Embryonic facial prominence (tissue), 1 donor: ENCODE results near the gene ABHD16B.

Source experiments
- DNase-seq: peaks from one replicate; pipeline ENCODE4 v3.0.0-alpha.2; 2016; ENCODE audit errors: extremely low spot score

The ABHD16B gene

DNA sequence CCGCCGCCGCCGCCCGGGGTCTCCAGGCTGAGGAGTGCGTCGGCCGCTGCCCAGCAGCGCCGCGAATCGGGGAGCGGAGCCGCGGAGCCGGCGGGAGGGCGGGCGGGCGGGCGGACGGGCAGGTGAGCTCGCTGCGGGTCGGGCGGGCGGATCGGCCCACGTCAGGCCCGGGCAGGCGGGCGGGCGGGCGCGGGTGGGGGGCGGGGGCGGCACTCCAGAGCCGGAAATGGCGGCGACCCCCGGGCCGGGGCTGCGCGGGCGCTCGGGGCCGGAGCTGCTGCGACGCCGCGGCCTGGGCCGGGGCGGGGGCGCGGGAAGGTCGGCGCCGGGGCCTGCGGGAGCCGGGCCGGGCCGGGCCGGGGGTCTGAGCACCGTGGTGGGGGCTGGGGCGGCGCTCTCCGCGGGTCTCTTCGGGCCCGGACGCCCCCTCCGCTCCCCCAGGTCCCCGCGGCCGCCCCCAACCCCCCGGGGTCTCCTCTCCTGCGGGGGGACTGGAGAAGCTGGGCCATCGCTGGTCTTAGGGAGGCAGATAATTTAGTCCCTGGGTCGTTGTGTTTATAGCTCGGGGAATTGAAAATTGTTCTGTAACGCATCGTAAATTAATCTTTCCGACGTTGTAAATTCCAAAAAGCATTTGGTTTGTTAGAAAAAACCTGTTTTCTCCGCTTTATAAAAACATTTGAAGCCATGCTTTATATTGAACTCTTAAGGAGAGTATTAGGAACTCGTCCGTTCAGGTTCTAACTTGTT lies 34.1 kb downstream of the ABHD16B start:
- no peak for DNase-seq

DNA sequence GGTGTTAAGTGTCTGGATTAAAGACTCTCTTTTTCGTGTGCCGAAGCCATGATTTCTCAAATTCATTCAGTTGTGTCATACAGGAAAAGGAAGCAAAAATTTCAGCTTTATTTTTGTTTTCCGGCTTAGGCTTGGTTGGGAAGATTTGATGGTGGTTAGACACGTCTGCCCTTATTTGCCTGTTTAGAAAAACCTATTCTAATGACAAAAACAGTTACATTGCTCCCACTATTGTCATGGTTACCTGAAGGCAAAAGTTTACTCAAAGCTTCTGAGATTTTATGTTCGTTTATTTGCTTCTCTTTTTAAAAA lies 34.6 kb downstream of the ABHD16B start:
- peak; percentile 14 for DNase-seq

DNA sequence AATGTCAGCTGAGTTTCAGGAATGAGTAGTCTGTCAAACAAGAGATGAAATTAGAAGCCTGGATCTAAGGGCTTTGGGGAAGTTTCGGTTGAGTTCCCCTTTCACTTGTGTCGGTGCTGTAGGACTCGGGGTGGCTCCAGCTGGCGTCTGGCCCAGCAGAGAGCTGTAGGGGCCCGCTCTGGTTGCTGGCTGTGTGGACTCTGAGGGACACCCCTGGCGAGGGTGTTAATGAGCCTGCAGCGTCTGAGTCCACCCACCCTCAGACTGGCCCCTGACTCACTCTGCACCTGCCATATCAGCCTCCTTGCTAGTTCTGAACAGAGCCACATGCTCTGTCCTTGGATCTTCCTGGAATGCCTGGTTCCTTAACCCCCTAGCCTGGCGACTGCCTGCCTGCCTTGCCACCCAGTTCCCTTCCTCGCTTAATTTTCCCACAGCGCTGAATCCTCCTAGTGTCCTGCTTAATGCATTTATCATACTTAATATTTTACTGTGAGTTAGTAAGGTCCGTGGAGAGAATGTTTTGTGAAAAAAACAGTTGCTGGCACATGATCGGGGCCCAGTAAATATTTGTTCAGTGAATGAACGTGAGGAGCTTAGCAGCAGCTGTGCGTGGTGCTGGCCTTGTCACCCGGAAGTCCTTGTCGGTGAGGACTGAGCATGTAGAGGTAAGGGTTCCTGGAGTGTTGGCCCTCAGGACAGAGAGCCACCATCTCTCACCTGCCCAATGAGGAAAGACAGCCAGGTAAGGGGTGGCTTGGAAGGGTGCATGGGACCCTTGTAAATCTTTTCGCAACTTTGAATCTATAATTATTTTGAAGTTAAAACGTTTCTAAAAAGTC lies 35.2 kb downstream of the ABHD16B start:
- DNase-seq = no peak

DNA sequence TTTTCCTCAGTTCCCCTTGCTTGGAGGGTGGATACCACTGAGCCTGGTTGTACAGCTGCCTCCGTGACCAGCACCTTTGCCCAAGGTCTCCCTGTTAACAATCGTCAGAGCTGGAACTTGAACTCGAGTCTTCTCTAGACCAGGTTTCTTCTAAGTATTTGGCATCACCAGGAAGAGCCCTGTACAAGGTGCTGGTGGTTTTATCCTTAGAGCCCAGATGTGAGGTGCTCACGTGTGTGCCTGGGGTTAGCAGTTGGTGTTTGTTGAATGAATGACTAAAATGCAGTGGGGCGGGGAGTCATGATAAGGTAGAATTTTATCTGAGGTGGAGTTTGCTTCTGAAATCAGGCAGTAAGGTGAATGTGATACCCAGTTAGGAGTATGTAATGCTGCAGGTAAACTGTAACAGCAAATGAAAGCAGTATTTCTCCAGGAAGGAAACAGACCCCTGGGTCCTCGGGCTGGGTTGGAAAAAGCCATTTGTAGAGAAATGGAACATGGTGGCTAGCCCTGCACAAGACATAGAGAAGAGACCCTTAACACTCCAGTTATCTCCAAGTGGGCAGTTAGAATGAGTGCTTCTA lies 36.8 kb downstream of the ABHD16B start:
- no peak for DNase-seq

DNA sequence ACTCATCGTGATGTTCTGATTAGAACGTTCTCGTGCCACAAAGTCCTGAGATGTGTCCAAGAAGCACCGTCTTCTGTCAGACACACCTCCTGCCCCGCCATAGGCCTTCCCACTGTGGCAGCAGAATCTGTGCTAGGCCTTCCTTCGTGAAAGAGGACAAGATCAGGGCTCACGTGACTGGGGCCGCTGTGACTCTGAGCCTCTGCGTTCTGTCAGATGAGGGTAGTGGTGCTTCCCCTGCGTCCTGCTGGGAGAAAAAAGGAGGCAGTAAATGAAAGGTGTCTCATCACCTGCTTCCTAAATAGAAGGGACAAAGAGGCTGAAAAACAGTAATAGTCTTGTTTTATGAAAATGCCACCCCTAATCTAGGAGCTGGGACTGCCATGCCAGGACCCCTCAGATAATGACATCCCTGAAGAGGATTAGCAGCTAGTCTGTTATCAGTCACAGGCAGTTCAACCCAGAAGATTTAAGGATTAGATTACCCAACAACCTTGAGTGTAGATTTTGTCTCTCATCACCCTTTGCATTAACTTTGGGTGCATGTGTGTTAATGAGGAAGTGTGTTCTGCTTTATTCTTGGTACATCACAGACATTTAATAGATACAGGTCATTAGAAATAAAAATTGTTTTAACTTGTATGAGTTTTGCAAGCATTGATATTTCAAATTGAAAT lies 37.7 kb downstream of the ABHD16B start:
- no peak for DNase-seq

DNA sequence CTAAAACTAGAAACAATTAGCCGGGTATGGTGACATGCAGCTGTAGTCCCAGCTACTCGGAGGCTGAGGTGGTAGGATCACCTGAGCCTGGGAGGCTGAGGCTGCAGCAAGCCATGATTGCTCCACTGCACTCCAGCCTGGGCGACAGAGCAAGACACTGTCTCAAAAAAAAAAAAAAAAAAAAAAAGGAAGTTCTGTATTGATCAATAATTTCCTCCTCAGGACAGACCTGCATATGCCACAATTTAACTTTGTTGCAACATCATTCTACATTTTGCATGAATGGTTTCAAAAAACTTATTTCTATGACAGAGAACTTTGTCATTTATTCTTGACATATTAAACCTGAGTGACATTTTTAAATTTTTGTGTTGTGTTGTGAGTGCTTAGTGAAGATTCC lies 39.1 kb downstream of the ABHD16B start:
- no peak for DNase-seq

DNA sequence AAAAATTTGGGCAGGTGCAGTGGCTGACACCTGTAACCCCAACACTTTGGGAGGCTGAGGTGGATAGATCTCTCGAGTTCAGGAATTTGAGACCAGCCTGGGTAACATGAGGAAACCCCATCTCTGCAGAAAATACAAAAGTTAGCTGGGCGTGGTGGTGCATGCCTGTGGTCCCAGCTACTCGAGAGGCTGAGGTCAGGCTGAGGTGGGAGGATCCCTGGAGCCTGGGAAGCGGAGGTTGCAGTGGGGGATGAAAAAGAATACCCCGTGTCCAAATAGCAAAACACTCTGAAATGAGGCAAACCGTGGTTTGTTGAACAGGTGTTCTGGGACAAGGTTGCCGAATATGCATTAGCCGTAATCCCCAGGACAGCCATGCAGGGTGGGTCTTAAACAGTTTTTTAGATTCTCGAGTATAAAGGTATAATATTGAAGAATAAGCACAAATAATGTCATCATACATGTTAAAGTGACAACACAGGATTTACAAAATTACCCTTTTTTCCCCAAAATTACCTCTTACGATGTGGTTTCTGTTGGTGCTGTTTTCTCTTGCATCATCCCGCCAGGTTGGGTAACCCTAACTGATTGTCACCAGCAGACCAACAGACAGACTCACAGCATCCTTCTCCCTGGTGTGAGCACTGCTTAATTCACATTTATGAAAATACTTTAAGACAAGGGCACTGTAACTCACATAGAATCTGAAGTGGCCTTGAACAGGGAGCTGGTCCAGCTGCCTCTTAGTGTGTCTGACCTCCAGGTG lies 42.7 kb downstream of the ABHD16B start:
- no peak for DNase-seq

DNA sequence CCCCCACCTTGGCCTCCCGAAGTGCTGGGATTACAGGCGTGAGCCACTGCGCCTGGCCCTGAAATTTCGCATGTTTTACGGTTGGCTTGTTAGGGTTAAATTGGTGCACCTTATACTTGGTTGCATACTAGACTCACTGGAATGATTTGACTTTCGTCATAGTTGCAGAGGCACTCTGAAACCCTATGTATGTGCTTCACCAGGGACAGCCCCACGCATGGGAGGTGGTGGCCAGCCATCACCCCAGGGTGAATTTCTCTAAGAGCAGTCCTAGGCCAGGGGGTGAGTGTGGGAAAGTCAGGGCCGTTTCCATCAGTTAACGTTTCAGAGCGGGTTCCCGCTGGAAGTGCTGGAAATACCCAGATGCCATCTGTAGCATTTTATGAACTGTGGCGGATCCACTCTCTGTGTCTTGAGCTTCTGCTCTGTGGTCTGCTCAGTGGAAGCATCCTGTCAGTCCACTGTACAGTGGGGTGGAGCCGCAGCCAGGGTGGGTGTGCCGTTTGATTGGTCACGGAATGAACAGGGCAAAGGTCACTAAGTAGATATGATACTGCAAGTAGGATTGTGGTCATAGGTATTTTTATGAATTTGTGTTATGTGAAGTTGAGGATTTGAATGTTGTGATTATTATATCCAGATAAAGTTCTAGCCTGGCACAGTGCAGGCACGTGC lies 46.8 kb downstream of the ABHD16B start:
- DNase-seq = no peak

DNA sequence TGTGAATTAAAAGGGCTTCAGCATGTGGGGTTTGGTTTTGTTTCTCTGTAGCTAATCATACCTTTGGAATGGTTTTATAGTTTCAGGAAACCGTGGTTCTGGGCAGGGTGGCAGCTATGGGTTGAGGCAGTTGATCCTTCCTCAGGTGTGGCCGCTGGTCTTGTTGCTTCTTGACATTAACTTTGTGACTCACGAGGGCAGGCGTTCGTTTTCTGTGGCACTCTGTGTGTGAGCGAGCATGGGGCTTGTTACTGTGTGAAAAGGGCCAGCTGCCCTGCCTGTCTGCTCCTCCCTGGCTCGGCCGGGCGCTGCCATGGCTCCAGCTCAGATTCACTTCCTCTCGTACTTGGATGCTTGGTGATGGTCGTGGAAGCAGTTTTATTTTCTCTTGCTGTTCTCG lies 49.9 kb downstream of the ABHD16B start:
- DNase-seq = no peak
